ENCODE data around the gene ZNF366.

GRCh38 chr5:72472666-72473422, 34.4 kb downstream of the ZNF366 start:
- TF ChIP-seq CTCF (IDR thresholded peaks at IDR 0.05), result no peak
- TF ChIP-seq POLR2A (IDR thresholded peaks at IDR 0.05), result no peak
